Osteocyte (in vitro differentiated cells): ENCODE results near the gene CYP4F11. TPM values are rescaled to one million over a fixed set of nuclear protein-coding genes. Genes with fewer than 3 reads are reported as not detected.
"Not testable (repeated sequence)": the region's sequence is repeated elsewhere in the genome, so short reads cannot be mapped to it uniquely, and the experiment has no call there.

Experiments used
- DNase-seq: peaks from one replicate; pipeline ENCODE4 v3.0.0; 2021; ENCODE audit warnings: mixed read lengths; ENCODE audit not compliant: unreplicated experiment; ENCODE audit errors: extremely low spot score
- H3K27ac Mint-ChIP-seq: one replicate; pipeline ENCODE4 v1.8.0; 2021; ENCODE audit warnings: mild to moderate bottlenecking, mixed read lengths; ENCODE audit not compliant: unreplicated experiment
- H3K27me3 Mint-ChIP-seq: one replicate; pipeline ENCODE4 v1.8.0; 2021; ENCODE audit warnings: mixed read lengths; ENCODE audit not compliant: unreplicated experiment
- H3K36me3 Mint-ChIP-seq: one replicate; pipeline ENCODE4 v1.8.0; 2021; ENCODE audit warnings: mixed read lengths; ENCODE audit not compliant: unreplicated experiment
- H3K4me1 Mint-ChIP-seq: one replicate; pipeline ENCODE4 v1.8.0; 2021; ENCODE audit warnings: mixed read lengths; ENCODE audit not compliant: unreplicated experiment
- H3K4me3 Mint-ChIP-seq: one replicate; pipeline ENCODE4 v1.8.0; 2021; ENCODE audit warnings: mild to moderate bottlenecking, moderate library complexity, mixed read lengths; ENCODE audit not compliant: unreplicated experiment
- H3K9me3 Mint-ChIP-seq: one replicate; pipeline ENCODE4 v1.8.0; 2021; ENCODE audit warnings: mixed read lengths; ENCODE audit not compliant: unreplicated experiment
- total RNA-seq: library from RNA; stranded (reverse); gene quantifications from 2 replicates; pipeline ENCODE4 v1.2.1, GENCODE V29; 2021
- TF ChIP-seq, protein P1 (sequence below): fragments of 200-600 bp; sonication (generic); IDR thresholded peaks from 2 replicates; pipeline ENCODE4 v1.5.0; 2021; ENCODE audit warnings: antibody characterized with exemption, mild to moderate bottlenecking, moderate library complexity

The CYP4F11 gene
- total RNA-seq, 1 donor from 2014 or later, result not detected

DNA sequence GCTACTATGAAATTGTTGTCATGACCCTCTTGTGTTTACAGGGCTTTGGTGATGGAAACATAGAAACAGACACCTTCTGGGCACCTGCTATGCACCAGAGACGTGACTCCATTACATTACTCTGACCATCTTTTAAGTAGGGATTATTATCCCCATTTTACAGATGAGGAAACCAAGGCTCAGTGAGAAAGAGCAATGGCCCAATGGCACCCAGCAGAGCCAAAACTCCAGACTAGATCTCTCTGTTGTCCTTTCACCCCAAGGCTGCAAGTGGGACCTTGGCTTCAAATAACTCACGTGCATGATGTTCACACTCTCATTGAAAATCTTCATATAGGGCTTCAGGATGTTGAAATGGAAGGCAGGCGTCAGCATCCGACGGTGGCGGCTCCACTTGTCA lies 42.3 kb downstream of the CYP4F11 start:
- H3K27me3 Mint-ChIP-seq, result no peaks in the 10 kb centered on the region
- TF ChIP-seq, protein P1, sequence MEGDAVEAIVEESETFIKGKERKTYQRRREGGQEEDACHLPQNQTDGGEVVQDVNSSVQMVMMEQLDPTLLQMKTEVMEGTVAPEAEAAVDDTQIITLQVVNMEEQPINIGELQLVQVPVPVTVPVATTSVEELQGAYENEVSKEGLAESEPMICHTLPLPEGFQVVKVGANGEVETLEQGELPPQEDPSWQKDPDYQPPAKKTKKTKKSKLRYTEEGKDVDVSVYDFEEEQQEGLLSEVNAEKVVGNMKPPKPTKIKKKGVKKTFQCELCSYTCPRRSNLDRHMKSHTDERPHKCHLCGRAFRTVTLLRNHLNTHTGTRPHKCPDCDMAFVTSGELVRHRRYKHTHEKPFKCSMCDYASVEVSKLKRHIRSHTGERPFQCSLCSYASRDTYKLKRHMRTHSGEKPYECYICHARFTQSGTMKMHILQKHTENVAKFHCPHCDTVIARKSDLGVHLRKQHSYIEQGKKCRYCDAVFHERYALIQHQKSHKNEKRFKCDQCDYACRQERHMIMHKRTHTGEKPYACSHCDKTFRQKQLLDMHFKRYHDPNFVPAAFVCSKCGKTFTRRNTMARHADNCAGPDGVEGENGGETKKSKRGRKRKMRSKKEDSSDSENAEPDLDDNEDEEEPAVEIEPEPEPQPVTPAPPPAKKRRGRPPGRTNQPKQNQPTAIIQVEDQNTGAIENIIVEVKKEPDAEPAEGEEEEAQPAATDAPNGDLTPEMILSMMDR, result no peak
- H3K4me1 Mint-ChIP-seq, result no peaks in the 10 kb centered on the region
- DNase-seq, result no peak
- no peak overlapping the region for H3K27ac Mint-ChIP-seq
- no peaks in the 10 kb centered on the region for H3K36me3 Mint-ChIP-seq
- peaks cover 12% of the 10 kb centered on the region for H3K9me3 Mint-ChIP-seq
- H3K4me3 Mint-ChIP-seq, result no peak overlapping the region

DNA sequence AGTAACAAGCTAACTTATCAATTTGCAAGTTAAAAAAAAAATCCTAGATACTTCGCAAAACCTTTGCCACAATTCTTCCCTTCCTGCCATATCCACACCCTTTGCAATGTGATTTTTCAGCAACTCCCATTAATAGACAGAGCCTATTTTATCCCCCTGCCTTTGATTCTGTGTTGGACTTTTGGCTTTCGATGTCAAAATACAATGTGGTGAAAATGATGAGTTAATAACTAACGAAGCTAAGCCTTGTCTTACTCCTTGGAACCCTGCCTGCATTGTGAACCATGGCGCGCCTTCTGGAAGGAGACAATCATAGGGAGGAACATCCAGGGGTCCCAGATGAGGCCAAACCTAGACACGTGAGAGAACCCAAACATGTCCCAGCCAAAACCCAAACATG lies 42.9 kb downstream of the CYP4F11 start:
- DNase-seq, result no peak
- no peaks in the 10 kb centered on the region for H3K4me1 Mint-ChIP-seq
- no peaks in the 10 kb centered on the region for H3K27me3 Mint-ChIP-seq
- TF ChIP-seq, protein P1, result no peak
- H3K4me3 Mint-ChIP-seq, result no peak overlapping the region
- no peak overlapping the region for H3K27ac Mint-ChIP-seq
- H3K36me3 Mint-ChIP-seq, result no peaks in the 10 kb centered on the region
- peaks cover 12% of the 10 kb centered on the region for H3K9me3 Mint-ChIP-seq

DNA sequence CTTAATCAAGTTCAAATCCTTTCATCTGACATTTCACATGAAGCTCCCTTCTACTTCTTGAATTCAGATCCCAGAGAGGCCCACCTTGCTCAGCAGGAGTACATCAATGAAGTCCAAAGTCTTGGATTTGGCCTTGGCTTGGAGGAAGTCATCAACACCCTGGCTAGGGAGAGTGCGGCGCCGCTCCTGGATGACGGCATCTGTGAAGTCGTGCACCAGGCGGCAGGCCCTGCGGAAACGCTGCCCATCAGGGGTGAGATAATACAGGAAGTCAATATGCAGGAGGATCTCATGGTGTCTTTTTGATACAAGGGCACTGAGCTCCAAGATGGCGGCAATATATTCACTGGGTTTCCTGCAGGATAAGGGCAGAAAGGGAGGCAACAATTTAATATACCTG lies 45.0 kb downstream of the CYP4F11 start:
- H3K27ac Mint-ChIP-seq, H3K27me3 Mint-ChIP-seq, DNase-seq, H3K4me1 Mint-ChIP-seq, H3K36me3 Mint-ChIP-seq, H3K4me3 Mint-ChIP-seq, H3K9me3 Mint-ChIP-seq: not testable (repeated sequence)

DNA sequence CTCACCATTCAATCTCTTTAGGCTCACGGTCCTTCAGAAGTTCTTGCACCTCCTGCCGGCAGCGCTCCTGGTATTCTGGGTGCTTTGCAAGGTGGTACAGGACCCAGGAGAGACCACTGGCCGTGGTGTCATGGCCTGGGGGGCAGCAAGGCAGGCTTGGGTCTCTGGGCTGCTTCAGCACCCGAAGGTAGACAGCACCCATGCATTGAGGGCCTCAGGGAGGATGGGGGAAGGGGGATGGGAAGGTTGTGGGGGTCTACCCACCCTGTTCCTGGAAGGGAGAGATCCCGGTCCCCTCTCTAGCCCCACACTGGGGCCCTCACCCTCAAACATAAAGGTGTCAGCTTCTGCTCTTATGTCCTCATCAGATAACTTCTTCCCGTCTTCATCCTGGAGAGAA lies 48.4 kb downstream of the CYP4F11 start:
- Mint-ChIP-seq H3K27me3 (no peaks in the 10 kb centered on the region), H3K4me3 (no peak overlapping the region), H3K36me3 (no peaks in the 10 kb centered on the region), H3K9me3 (no peaks in the 10 kb centered on the region), H3K4me1 (no peaks in the 10 kb centered on the region), H3K27ac (no peak overlapping the region)
- TF ChIP-seq, protein P1, result no peak
- DNase-seq, result no peak

DNA sequence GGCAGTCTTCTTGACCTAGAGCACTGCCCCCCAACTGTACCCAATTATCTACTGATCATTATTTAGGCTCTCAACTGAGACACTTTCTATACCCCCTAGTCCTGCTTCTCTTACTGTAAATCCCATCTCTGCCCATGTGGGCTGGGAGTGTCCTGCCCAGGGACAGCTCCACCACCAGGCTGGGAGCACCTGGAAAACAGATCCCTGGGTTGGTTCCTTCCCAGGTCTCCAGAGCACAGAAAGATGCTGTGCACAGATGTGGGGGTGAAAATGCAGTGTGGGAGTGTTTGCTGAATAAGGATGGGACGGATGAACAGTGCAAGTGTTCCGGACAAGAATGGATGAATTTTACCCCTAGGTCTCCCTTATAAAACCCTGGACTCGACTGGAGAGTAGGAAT lies 49.2 kb downstream of the CYP4F11 start:
- no peak for DNase-seq
- Mint-ChIP-seq H3K27me3 (no peaks in the 10 kb centered on the region), H3K36me3 (no peaks in the 10 kb centered on the region), H3K9me3 (no peaks in the 10 kb centered on the region), H3K4me3 (no peak overlapping the region), H3K4me1 (no peaks in the 10 kb centered on the region), H3K27ac (no peak overlapping the region)
- TF ChIP-seq, protein P1, result no peak

DNA sequence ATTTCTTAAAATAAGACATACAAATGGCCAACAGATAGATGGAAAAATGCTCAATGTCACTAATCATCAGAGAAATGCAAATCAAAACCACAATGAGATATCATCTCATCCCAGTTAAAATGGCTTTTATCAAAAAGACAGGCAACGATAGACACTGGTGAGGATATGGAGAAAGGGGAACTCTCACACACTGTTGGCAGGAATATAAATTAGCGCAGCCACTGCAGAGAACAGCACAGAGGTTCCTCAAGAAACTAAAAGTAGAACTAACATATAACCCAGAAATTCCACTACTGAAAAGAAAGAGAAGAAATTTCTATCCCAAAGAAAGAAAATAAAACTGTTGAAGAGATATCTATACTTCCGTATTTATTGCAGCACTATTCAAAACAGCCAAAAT lies 51.0 kb downstream of the CYP4F11 start:
- DNase-seq, H3K27ac Mint-ChIP-seq, H3K36me3 Mint-ChIP-seq, H3K9me3 Mint-ChIP-seq, H3K27me3 Mint-ChIP-seq, H3K4me3 Mint-ChIP-seq, H3K4me1 Mint-ChIP-seq: not testable (repeated sequence)
